ENCODE measurements around the gene TCF19. TPM values are rescaled to one million over a fixed set of nuclear protein-coding genes. Genes with fewer than 3 reads are reported as not detected.
A peak's percentile ranks its signal among the peaks of the same experiment; 100 is the strongest.
"Not testable (repeated sequence)": the region's sequence is repeated elsewhere in the genome, so short reads cannot be mapped to it uniquely, and the experiment has no call there.

The TCF19 gene
- total and polyA plus RNA-seq, 2 experiments from 2014 or later = 18.3 to 28.4 TPM

DNA sequence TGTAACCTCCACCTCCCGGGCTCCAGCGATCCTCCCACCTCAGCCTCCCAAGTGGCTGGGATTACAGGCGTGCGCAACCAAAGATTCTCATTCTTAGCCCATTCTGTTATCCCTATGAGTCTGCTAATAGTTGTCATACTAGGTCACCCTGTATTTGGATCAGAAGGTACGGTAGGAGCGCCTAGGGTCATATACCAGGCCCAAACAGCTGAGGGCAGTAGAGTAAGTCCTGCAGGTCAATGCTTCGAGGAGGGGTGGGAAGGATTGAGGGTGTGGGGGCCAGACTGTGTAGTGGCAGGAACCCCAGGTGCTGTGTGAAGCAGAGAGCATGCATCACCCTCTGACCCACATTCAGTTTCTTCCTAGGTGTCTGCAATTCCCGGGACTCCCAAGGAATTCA is 34.8 kb downstream of the TCF19 start:
- no peak overlapping the region for H3K9ac ChIP-seq
- H3K9me3 ChIP-seq (ENCODE audit: low read depth) = no peaks in the 10 kb centered on the region
- no peak overlapping the region for H3K4me3 ChIP-seq
- no peaks in the 10 kb centered on the region for H3F3A ChIP-seq (ENCODE audit: insufficient read depth)
- DNase-seq = no peak
- H2AFZ ChIP-seq = no peak overlapping the region
- no peaks in the 10 kb centered on the region for H4K20me1 ChIP-seq (ENCODE audit: insufficient read depth)
- no peaks in the 10 kb centered on the region for H3K79me2 ChIP-seq (ENCODE audit: insufficient read depth)
- H3K4me2 ChIP-seq (ENCODE audit: unreplicated experiment) = no peak overlapping the region
- H3K27me3 ChIP-seq (replicated peaks; ENCODE audit: insufficient read depth) = no peaks in the 10 kb centered on the region
- H3K36me3 ChIP-seq (ENCODE audit: low read depth) = no peaks in the 10 kb centered on the region
- no peaks in the 10 kb centered on the region for H3K9me2 ChIP-seq (ENCODE audit: insufficient read depth)
- WGBS, 2 experiments (ENCODE audit: low coverage in 1 of 2, low lambda C conversion rate in 2 of 2, missing lambda C conversion rate in 2 of 2) = 71% methylated on average over 8 of the region's 8 CpGs
- H3K27ac ChIP-seq = no peak overlapping the region
- in situ Hi-C loops (cut with MboI) = loop anchor here (5.0 kb wide), 1 partner anchor 56 kb away; the partner anchor contains the start of gene PSORS1C2
- no peaks in the 10 kb centered on the region for H3K4me1 ChIP-seq (ENCODE audit: insufficient read depth)
- TF ChIP-seq EZH2 (IDR thresholded peaks at IDR 0.05; ENCODE audit: insufficient read depth, poor library complexity, severe bottlenecking) = no peak
- no peak for TF ChIP-seq EZH2phosphoT487 (IDR thresholded peaks at IDR 0.05; ENCODE audit: insufficient read depth, low read depth)

DNA sequence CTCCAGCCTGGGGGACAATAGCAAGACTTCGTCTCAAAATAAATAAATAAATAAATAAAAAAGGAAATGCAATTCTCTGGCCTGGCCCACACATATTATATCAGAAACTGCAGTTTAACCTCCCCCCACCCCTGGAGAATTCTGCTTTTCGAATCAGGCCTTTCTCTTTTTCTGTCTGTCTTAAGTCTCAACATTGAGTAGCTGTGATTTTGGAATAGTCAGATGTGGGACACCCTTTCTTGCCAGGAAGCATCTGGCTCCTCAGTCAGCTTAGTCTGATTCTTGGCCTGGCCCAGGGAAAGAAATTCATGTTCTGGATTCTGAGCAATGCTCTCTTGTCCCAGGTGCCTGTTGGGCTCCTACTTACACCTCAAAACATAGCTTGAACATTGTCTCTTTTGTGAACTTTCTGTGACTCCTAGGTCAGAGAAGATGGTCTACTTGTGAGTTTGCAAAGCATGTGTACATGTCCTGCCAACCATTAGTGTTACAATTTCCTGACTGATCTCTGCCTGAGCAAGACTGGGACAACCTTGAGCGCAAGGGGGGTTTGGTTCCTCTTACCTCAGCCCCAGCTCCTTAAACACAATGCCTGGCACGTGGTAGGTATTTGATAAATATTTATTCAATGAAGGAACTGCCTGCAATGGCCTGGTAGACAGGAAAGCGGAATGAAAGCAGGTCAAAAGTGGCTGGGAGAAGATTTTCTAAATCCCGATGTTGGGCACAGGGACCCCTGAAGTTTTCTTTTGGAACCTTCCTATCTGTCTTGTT is 35.9 kb downstream of the TCF19 start:
- H3F3A ChIP-seq (ENCODE audit: insufficient read depth) = no peaks in the 10 kb centered on the region
- no peaks in the 10 kb centered on the region for H3K79me2 ChIP-seq (ENCODE audit: insufficient read depth)
- no peak overlapping the region for H3K9ac ChIP-seq
- 71 to 72% methylated on average over 5 to 6 of the region's 6 CpGs for WGBS, 2 experiments (ENCODE audit: low coverage in 1 of 2, low lambda C conversion rate in 2 of 2, missing lambda C conversion rate in 2 of 2)
- no peaks in the 10 kb centered on the region for H3K36me3 ChIP-seq (ENCODE audit: low read depth)
- TF ChIP-seq EZH2 (IDR thresholded peaks at IDR 0.05; ENCODE audit: insufficient read depth, poor library complexity, severe bottlenecking) = no peak
- TF ChIP-seq EZH2phosphoT487 (IDR thresholded peaks at IDR 0.05; ENCODE audit: insufficient read depth, low read depth) = no peak
- no peaks in the 10 kb centered on the region for H3K9me3 ChIP-seq (ENCODE audit: low read depth)
- no peak for DNase-seq
- no peak overlapping the region for H3K4me3 ChIP-seq
- no peak overlapping the region for H3K27ac ChIP-seq
- H3K4me2 ChIP-seq (ENCODE audit: unreplicated experiment) = no peak overlapping the region
- no peaks in the 10 kb centered on the region for H3K27me3 ChIP-seq (replicated peaks; ENCODE audit: insufficient read depth)
- in situ Hi-C loops (cut with MboI) = loop anchor here (5.0 kb wide), 1 partner anchor 57 kb away; the partner anchor contains the start of gene PSORS1C2
- H2AFZ ChIP-seq = no peak overlapping the region
- H4K20me1 ChIP-seq (ENCODE audit: insufficient read depth) = no peaks in the 10 kb centered on the region
- H3K9me2 ChIP-seq (ENCODE audit: insufficient read depth) = no peaks in the 10 kb centered on the region
- no peaks in the 10 kb centered on the region for H3K4me1 ChIP-seq (ENCODE audit: insufficient read depth)

GRCh38 chr6:31195308-31195979 is 37.1 kb downstream of the TCF19 start:
- H3K36me3 ChIP-seq (ENCODE audit: low read depth); in situ Hi-C loops (cut with MboI); H3K9me3 ChIP-seq (ENCODE audit: low read depth); H3F3A ChIP-seq (ENCODE audit: insufficient read depth); H3K4me3 ChIP-seq; H3K9ac ChIP-seq; H4K20me1 ChIP-seq (ENCODE audit: insufficient read depth); H3K4me1 ChIP-seq (ENCODE audit: insufficient read depth); DNase-seq; H3K27ac ChIP-seq; H3K27me3 ChIP-seq (replicated peaks; ENCODE audit: insufficient read depth); H3K9me2 ChIP-seq (ENCODE audit: insufficient read depth); H3K79me2 ChIP-seq (ENCODE audit: insufficient read depth); H3K4me2 ChIP-seq (ENCODE audit: unreplicated experiment); H2AFZ ChIP-seq: not testable (repeated sequence)
- WGBS, 2 experiments (ENCODE audit: low coverage in 1 of 2, low lambda C conversion rate in 2 of 2, missing lambda C conversion rate in 2 of 2) = 96 to 98% methylated on average over 19 to 38 of the region's 41 CpGs

- H4K20me1 ChIP-seq (ENCODE audit: insufficient read depth); DNase-seq; H3F3A ChIP-seq (ENCODE audit: insufficient read depth); H3K27me3 ChIP-seq (replicated peaks; ENCODE audit: insufficient read depth); H3K36me3 ChIP-seq (ENCODE audit: low read depth); H3K9me2 ChIP-seq (ENCODE audit: insufficient read depth); in situ Hi-C loops (cut with MboI); H3K4me1 ChIP-seq (ENCODE audit: insufficient read depth); H3K4me2 ChIP-seq (ENCODE audit: unreplicated experiment); H3K9ac ChIP-seq; H3K9me3 ChIP-seq (ENCODE audit: low read depth); H3K27ac ChIP-seq; H3K79me2 ChIP-seq (ENCODE audit: insufficient read depth): not testable (repeated sequence)
- peak overlapping the region; percentile 90; the same call in 1 of the 2 replicates for H2AFZ ChIP-seq
- 78 to 84% methylated on average over 25 of the region's 25 CpGs for WGBS, 2 experiments (ENCODE audit: low coverage in 1 of 2, low lambda C conversion rate in 2 of 2, missing lambda C conversion rate in 2 of 2)
- H3K4me3 ChIP-seq = 0 out of 2 replicates have a peak overlapping the region, but pooled peaks have one; percentile 82
Observed at GRCh38 chr6:31196251-31197022, 38.0 kb downstream of the TCF19 start.
